H1 (cell line): ENCODE measurements around the gene ZNF280C. TPM values are rescaled to one million over a fixed set of nuclear protein-coding genes. Genes with fewer than 3 reads are reported as not detected.

Experiments used
- CTCF ChIA-PET: fragments of 300-600 bp; sonication (Branson Sonifier 250); formaldehyde crosslinking; loops from one replicate; lab custom pipeline; 2021; ENCODE audit not compliant: partially characterized antibody; lab: Charles Lee
- POLR2A ChIA-PET: fragments of 300-600 bp; sonication (Branson Sonifier 250); formaldehyde crosslinking; loops from one replicate; lab custom pipeline; 2021; ENCODE audit warnings: inconsistent platforms; ENCODE audit not compliant: partially characterized antibody; lab: Charles Lee
- DNase-seq, 2 experiments: peaks; one replicate each; pipeline versions ENCODE4 v3.0.0 to v3.0.0-alpha.2; 2010 to 2022; ENCODE audit warnings: low spot score in 2 of 2, low read depth in 1 of 2, mixed read lengths in 1 of 2
- FAIRE-seq: peaks from 2 replicates; lab custom pipeline; 2011; peaks lifted over from hg19 to GRCh38; lab: Jason Lieb, UNC
- H2AFZ ChIP-seq: 2 replicates; pipeline ENCODE4 v1.8.1; 2012; ENCODE audit warnings: low read length, inconsistent platforms
- H2AK5ac ChIP-seq: 2 replicates; pipeline ENCODE4 v1.6.1; 2013; ENCODE audit warnings: low read depth, low read length
- H2BK120ac ChIP-seq: replicated peaks from 2 replicates; pipeline ENCODE3; 2013; ENCODE audit warnings: low read depth, low read length, inconsistent platforms
- H2BK12ac ChIP-seq: 2 replicates; pipeline ENCODE4 v1.6.1; 2013; ENCODE audit warnings: low read depth, low read length
- H2BK15ac ChIP-seq: 2 replicates; pipeline ENCODE4 v1.6.1; 2013; ENCODE audit warnings: low read length
- H2BK20ac ChIP-seq: 2 replicates; pipeline ENCODE4 v1.6.1; 2013; ENCODE audit warnings: low read length
- H2BK5ac ChIP-seq: 2 replicates; pipeline ENCODE4 v1.6.1; 2013; ENCODE audit warnings: low read depth, low read length
- H3K14ac ChIP-seq: 2 replicates; pipeline ENCODE4 v1.6.1; 2013; ENCODE audit warnings: inconsistent platforms; ENCODE audit not compliant: insufficient read length
- H3K18ac ChIP-seq: 2 replicates; pipeline ENCODE4 v1.6.1; 2013; ENCODE audit warnings: low read length; ENCODE audit errors: extremely low read depth
- H3K23ac ChIP-seq: 2 replicates; pipeline ENCODE4 v1.6.1; 2013; ENCODE audit warnings: inconsistent platforms; ENCODE audit not compliant: insufficient read length
- H3K23me2 ChIP-seq: 2 replicates; pipeline ENCODE4 v1.6.1; 2013; ENCODE audit warnings: low read depth, low read length
- H3K27ac ChIP-seq: 2 replicates; pipeline ENCODE4 v1.6.1; 2011; ENCODE audit warnings: low read depth, low read length, inconsistent platforms
- H3K27me3 ChIP-seq, 4 experiments: replicated peaks in 1 of 4; 1 replicate in 1 of 4; 2 replicates in 3 of 4; pipeline versions ENCODE4 v1.6.1 to v1.8.1; 2011 to 2013; ENCODE audit warnings: low read length in 3 of 4, mild to moderate bottlenecking in 3 of 4, inconsistent platforms in 2 of 4, mixed read lengths in 2 of 4, moderate library complexity in 1 of 4; ENCODE audit not compliant: control insufficient read depth in 3 of 4, insufficient read depth in 3 of 4; ENCODE audit errors: extremely low read depth in 1 of 4
- H3K36me3 ChIP-seq, 4 experiments: 2 replicates each; pipeline versions ENCODE4 v1.6.1 to v1.8.1; 2011 to 2013; ENCODE audit warnings: mild to moderate bottlenecking in 4 of 4, low read length in 3 of 4, moderate library complexity in 2 of 4, control low read depth in 1 of 4, inconsistent platforms in 1 of 4; ENCODE audit not compliant: insufficient read depth in 4 of 4, control insufficient read depth in 2 of 4
- H3K4ac ChIP-seq: replicated peaks from 2 replicates; pipeline ENCODE3; 2013; ENCODE audit warnings: low read length, low read depth, mixed read lengths, inconsistent platforms; ENCODE audit not compliant: insufficient read length
- H3K4me1 ChIP-seq, 4 experiments: replicated peaks in 1 of 4; 1 replicate in 1 of 4; 2 replicates in 3 of 4; pipeline versions ENCODE4 v1.6.1 to v1.8.1; 2011 to 2013; ENCODE audit warnings: low read length in 3 of 4, inconsistent platforms in 2 of 4, mixed read lengths in 1 of 4; ENCODE audit not compliant: insufficient read depth in 4 of 4, control insufficient read depth in 3 of 4
- H3K4me2 ChIP-seq, 2 experiments: 2 replicates each; pipeline versions ENCODE4 v1.6.1 to v1.8.1; 2011 to 2013; ENCODE audit warnings: low read depth in 2 of 2, low read length in 2 of 2, control low read depth in 1 of 2, inconsistent platforms in 1 of 2, mild to moderate bottlenecking in 1 of 2; ENCODE audit not compliant: insufficient read depth in 1 of 2
- H3K4me3 ChIP-seq, 4 experiments: fragments of 200-600, 300-600 bp in 1 of 4; sonication (generic), shearing (Covaris generic), sonication (Bioruptor Twin) in 1 of 4; 2 replicates each; pipeline versions ENCODE4 v1.5.1 to v1.8.1; 2011 to 2016; ENCODE audit warnings: low read length in 4 of 4, low read depth in 3 of 4, control low read depth in 2 of 4, inconsistent platforms in 2 of 4, mild to moderate bottlenecking in 2 of 4, mixed read lengths in 1 of 4, moderate library complexity in 1 of 4; ENCODE audit not compliant: insufficient read depth in 2 of 4; ENCODE audit errors: extremely low read depth in 1 of 4
- H3K56ac ChIP-seq: replicated peaks from 2 replicates; pipeline ENCODE3; 2013; ENCODE audit warnings: low read depth, mild to moderate bottlenecking, mixed read lengths, low read length, inconsistent platforms; ENCODE audit not compliant: insufficient read length
- H3K79me1 ChIP-seq: 2 replicates; pipeline ENCODE4 v1.6.1; 2013; ENCODE audit warnings: low read depth, low read length, control low read depth
- H3K79me2 ChIP-seq, 2 experiments: 2 replicates each; pipeline versions ENCODE4 v1.6.1 to v1.8.1; 2012 to 2013; ENCODE audit warnings: low read length in 2 of 2, mild to moderate bottlenecking in 2 of 2, inconsistent platforms in 1 of 2; ENCODE audit not compliant: insufficient read depth in 2 of 2, control insufficient read depth in 1 of 2
- H3K9ac ChIP-seq, 4 experiments: replicated peaks in 1 of 4; 1 replicate in 1 of 4; 2 replicates in 3 of 4; pipeline versions ENCODE4 v1.6.1 to v1.8.1; 2011 to 2013; ENCODE audit warnings: low read depth in 3 of 4, low read length in 3 of 4, control low read depth in 2 of 4, mild to moderate bottlenecking in 2 of 4, moderate library complexity in 2 of 4, inconsistent platforms in 1 of 4; ENCODE audit errors: extremely low read depth in 1 of 4
- H3K9me3 ChIP-seq, 2 experiments: 2 replicates each; pipeline versions ENCODE4 v1.6.1 to v1.8.1; 2012 to 2013; ENCODE audit warnings: mild to moderate bottlenecking in 2 of 2, moderate library complexity in 2 of 2, control low read depth in 1 of 2, inconsistent platforms in 1 of 2, low read depth in 1 of 2, low read length in 1 of 2, mixed read lengths in 1 of 2; ENCODE audit not compliant: insufficient read depth in 2 of 2
- H4K20me1 ChIP-seq, 2 experiments: replicated peaks in 1 of 2; 2 replicates each; pipeline versions ENCODE3 to v1.8.1; 2011 to 2013; ENCODE audit warnings: inconsistent platforms in 2 of 2, low read length in 2 of 2, mild to moderate bottlenecking in 1 of 2; ENCODE audit not compliant: insufficient read depth in 2 of 2, control insufficient read depth in 1 of 2
- H4K5ac ChIP-seq: 2 replicates; pipeline ENCODE4 v1.6.1; 2013; ENCODE audit warnings: low read length, low read depth, mixed read lengths, inconsistent platforms; ENCODE audit not compliant: insufficient read length
- H4K8ac ChIP-seq: 2 replicates; pipeline ENCODE4 v1.8.0; 2013; ENCODE audit warnings: mild to moderate bottlenecking, moderate library complexity, low read length, inconsistent platforms; ENCODE audit not compliant: insufficient read depth; ENCODE audit errors: extremely low read depth
- H4K91ac ChIP-seq: replicated peaks from 2 replicates; pipeline ENCODE3; 2013; ENCODE audit warnings: low read length, mixed read lengths, inconsistent platforms; ENCODE audit not compliant: insufficient read length
- BACH1 ChIP-seq: IDR thresholded peaks from 2 replicates; pipeline ENCODE4 v1.6.1; 2012; ENCODE audit warnings: low read length, improper control_type of control experiment
- BCL11A ChIP-seq, 2 experiments: IDR thresholded peaks; one replicate each; pipeline ENCODE4 v1.6.1; 2011; ENCODE audit warnings: low read depth in 2 of 2, low read length in 2 of 2, mild to moderate bottlenecking in 2 of 2
- EGR1 ChIP-seq: IDR thresholded peaks from 2 replicates; pipeline ENCODE4 v1.6.1; 2011; ENCODE audit warnings: low read depth, low read length, borderline replicate concordance
- GABPA ChIP-seq: IDR thresholded peaks from 2 replicates; pipeline ENCODE4 v1.6.1; 2011; ENCODE audit warnings: mild to moderate bottlenecking, low read length, moderate library complexity, borderline replicate concordance; ENCODE audit not compliant: insufficient read depth
- POU5F1 ChIP-seq: IDR thresholded peaks from 2 replicates; pipeline ENCODE4 v1.6.1; 2011; ENCODE audit warnings: low read depth, mild to moderate bottlenecking, low read length, moderate library complexity
- RAD21 ChIP-seq, 2 experiments: IDR thresholded peaks in 1 of 2; conservative IDR thresholded peaks in 1 of 2; 2 replicates each; pipeline ENCODE4 v1.6.1; 2011; ENCODE audit warnings: low read depth in 2 of 2, low read length in 2 of 2, improper control_type of control experiment in 1 of 2, inconsistent platforms in 1 of 2, mild to moderate bottlenecking in 1 of 2, moderate library complexity in 1 of 2
- SIX5 ChIP-seq: IDR thresholded peaks from 2 replicates; pipeline ENCODE4 v1.6.1; 2011; ENCODE audit warnings: mild to moderate bottlenecking, low read depth, low read length
- SP1 ChIP-seq: IDR thresholded peaks from 2 replicates; pipeline ENCODE4 v1.6.1; 2011; ENCODE audit warnings: low read depth, low read length
- SP2 ChIP-seq: IDR thresholded peaks from 2 replicates; pipeline ENCODE4 v1.6.1; 2012; ENCODE audit warnings: mild to moderate bottlenecking, low read length, inconsistent platforms
- SP4 ChIP-seq: IDR thresholded peaks from 2 replicates; pipeline ENCODE4 v1.6.1; 2012; ENCODE audit warnings: low read length, inconsistent platforms
- TCF12 ChIP-seq: IDR thresholded peaks from 2 replicates; pipeline ENCODE4 v1.6.1; 2011; ENCODE audit warnings: low read depth, mild to moderate bottlenecking, low read length
- TEAD4 ChIP-seq: IDR thresholded peaks from 2 replicates; pipeline ENCODE4 v1.6.1; 2012; ENCODE audit warnings: low read depth, low read length, inconsistent platforms, mixed read lengths
- WGBS, 2 experiments: shearing (Covaris generic) in 1 of 2; methylation state at CpG; one replicate each; pipeline versions ENCODE4 v1.1.6 to v1.1.7; 2013 to 2015; ENCODE audit warnings: low lambda C conversion rate in 2 of 2, mixed read lengths in 2 of 2, inconsistent platforms in 1 of 2, low coverage in 1 of 2, missing lambda C conversion rate in 1 of 2; ENCODE audit not compliant: insufficient replicate concordance in 2 of 2, insufficient coverage in 1 of 2, insufficient read length in 1 of 2; ENCODE audit errors: extremely low coverage in 1 of 2, missing lambda C conversion rate in 1 of 2; 5-methylcytosine and 5-hydroxymethylcytosine counted together
- polyA plus RNA-seq, 7 experiments: library from polyadenylated mRNA; depleted of rRNA in 3 of 7; stranded (reverse) in 5 of 7; unstranded in 2 of 7; fragments of >200 nt in 5 of 7; fragments of 200-250 nt in 2 of 7; gene quantifications; 1 replicate in 5 of 7; 2 replicates in 1 of 7; 4 replicates in 1 of 7; pipeline versions ENCODE4 v1.2.1 to v1.2.3, GENCODE V29; 2011 to 2013; ENCODE audit warnings: missing spikeins in 2 of 7, mixed read lengths in 2 of 7
- total RNA-seq: library from RNA; stranded (reverse); fragmentation: NEBNext Ultra II Directional; extraction: Animal tissue kit (Norgen Biotek cat#: 25700); gene quantifications from 2 replicates; pipeline ENCODE4 v1.2.1, GENCODE V29; 2021

The ZNF280C gene
- total and polyA plus RNA-seq, 2 of the 8 experiments (the other 6 are each of a cell fraction or from before 2014, with no cell fraction given): 8.4 to 13.4 TPM

- Histone ChIP-seq H3K79me1 (no peaks in the 10 kb centered on the region; the same call in 1 of the 2 replicates), H3K9me3 (no peaks in the 10 kb centered on the region), H2AFZ (no peak overlapping the region), H4K20me1 (no peaks in the 10 kb centered on the region), H3K23ac (no peak overlapping the region), H4K5ac (no peak overlapping the region), H3K27ac (no peak overlapping the region), H3K36me3 (peaks cover 0 to 9% (median 0%) of the 10 kb centered on the region in 4 experiments; a peak in 2 of 8 replicates), H2AK5ac (no peak overlapping the region), H3K56ac (no peak overlapping the region), H3K79me2 (peaks cover 0 to 61% of the 10 kb centered on the region in 2 experiments; a peak in 3 of 4 replicates), H2BK12ac (no peak overlapping the region), H2BK15ac (no peak overlapping the region), H3K4me1 (no peaks in the 10 kb centered on the region; a peak in 1 of 7 replicates), H4K8ac (no peak overlapping the region), H3K18ac (no peak overlapping the region), H3K23me2 (no peaks in the 10 kb centered on the region), H3K27me3 (no peaks in the 10 kb centered on the region), H2BK5ac (no peak overlapping the region), H3K4me3 (no peak overlapping the region), H4K91ac (no peak overlapping the region), H2BK20ac (no peak overlapping the region), H3K4ac (no peak overlapping the region), H3K4me2 (no peak overlapping the region), H2BK120ac (no peak overlapping the region), H3K14ac (no peak overlapping the region), H3K9ac (no peak overlapping the region)
- ChIA-PET POLR2A (no interaction called here), CTCF (interaction anchor here (0.6 to 1.3 kb wide), 2 partner anchors 24 to 83 kb away, joined by 3 read pairs; no protein-coding TSS in a partner anchor)
- TF ChIP-seq SIX5: no peak
- no peak for TF ChIP-seq RAD21 (IDR thresholded peaks at IDR 0.05 in 1 of 2, conservative IDR thresholded peaks at IDR 0.05 in 1 of 2; ENCODE audit: low read depth in 2 of 2, low read length in 2 of 2)
- TF ChIP-seq SP1: no peak
- no peak for TF ChIP-seq POU5F1
- no peak for TF ChIP-seq TCF12
- TF ChIP-seq SP2: no peak
- no peak for TF ChIP-seq BCL11A (IDR thresholded peaks at IDR 0.05; ENCODE audit: low read depth in 2 of 2, low read length in 2 of 2)
- no peak for TF ChIP-seq GABPA
- TF ChIP-seq TEAD4: no peak
- TF ChIP-seq SP4: no peak
- no peak for TF ChIP-seq BACH1
- no peak for TF ChIP-seq EGR1
- FAIRE-seq: no peak
- DNase-seq: no peak
- WGBS, 2 experiments: 95% methylated on average over 3 of the region's 3 CpGs; no CpG with 5 or more reads in 1 of the 2 experiments
These were observed 6.5 kb downstream of the ZNF280C start for GRCh38 chrX:130262231-130262630.
